ENCODE measurements around the gene SDK1.
"Not testable (repeated sequence)": the region's sequence is repeated elsewhere in the genome, so short reads cannot be mapped to it uniquely, and the experiment has no call there.

SDK1 gene

GRCh38 chr7:4085937-4086691 is 785.1 kb downstream of the SDK1 start:
- DNase-seq, result no peak

- no peak for DNase-seq
Observed at GRCh38 chr7:4086723-4087122, 785.7 kb downstream of the SDK1 start.

GRCh38 chr7:4091767-4092166 is 790.7 kb downstream of the SDK1 start:
- no peak for DNase-seq

- no peak for DNase-seq
Observed at GRCh38 chr7:4093035-4093434, 792.0 kb downstream of the SDK1 start.

- no peak for DNase-seq
Observed at GRCh38 chr7:4093483-4093882, 792.4 kb downstream of the SDK1 start.

DNA sequence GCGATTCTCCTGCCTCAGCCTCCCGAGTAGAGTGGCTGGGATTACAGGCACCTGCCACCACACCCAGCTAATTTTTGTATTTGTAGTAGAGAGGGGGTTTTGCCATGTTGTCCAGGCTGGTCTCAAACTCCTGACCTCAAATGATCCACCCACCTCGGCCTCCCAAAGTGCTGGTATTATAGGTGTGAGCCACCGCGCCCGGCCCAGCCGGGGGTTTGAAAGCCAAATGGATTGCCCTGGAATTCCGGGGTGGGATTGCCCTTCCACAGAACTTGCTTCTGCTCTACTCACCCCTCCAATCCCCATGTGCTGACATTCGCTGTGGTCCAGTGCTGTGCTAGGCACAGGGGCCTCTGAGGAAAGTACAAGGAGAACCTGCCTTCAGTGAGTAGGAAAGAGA is 793.1 kb downstream of the SDK1 start:
- DNase-seq, result not testable (repeated sequence)

GRCh38 chr7:4097001-4097609 is 796.1 kb downstream of the SDK1 start:
- DNase-seq, result peak in 1 of 14 donors; percentile 11

GRCh38 chr7:4098169-4098568 is 797.1 kb downstream of the SDK1 start:
- DNase-seq, result no peak

DNA sequence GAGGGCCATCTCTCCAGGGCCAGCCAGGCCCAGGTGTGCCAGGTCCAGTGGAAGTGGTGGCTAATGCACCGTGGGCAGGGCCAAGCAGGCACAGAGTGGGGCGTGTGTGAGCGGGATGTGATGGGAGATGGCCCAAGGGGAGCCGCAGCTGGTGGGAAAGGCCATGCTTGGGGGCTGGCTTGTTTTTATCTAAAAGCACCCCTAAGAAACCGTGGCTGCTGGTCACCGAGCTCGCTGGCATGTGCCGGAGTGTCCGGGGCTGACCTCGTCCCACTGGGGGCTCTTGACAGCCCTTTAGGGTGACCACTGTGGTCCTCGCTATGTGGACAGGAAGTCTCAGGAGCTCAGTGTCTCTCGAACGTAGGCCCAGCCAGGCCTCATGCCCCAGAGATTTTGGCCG is 798.6 kb downstream of the SDK1 start:
- no peak for DNase-seq

- DNase-seq, result no peak
Observed at GRCh38 chr7:4100148-4100547, 799.1 kb downstream of the SDK1 start.

GRCh38 chr7:4100691-4101090 is 799.6 kb downstream of the SDK1 start:
- no peak for DNase-seq

DNA sequence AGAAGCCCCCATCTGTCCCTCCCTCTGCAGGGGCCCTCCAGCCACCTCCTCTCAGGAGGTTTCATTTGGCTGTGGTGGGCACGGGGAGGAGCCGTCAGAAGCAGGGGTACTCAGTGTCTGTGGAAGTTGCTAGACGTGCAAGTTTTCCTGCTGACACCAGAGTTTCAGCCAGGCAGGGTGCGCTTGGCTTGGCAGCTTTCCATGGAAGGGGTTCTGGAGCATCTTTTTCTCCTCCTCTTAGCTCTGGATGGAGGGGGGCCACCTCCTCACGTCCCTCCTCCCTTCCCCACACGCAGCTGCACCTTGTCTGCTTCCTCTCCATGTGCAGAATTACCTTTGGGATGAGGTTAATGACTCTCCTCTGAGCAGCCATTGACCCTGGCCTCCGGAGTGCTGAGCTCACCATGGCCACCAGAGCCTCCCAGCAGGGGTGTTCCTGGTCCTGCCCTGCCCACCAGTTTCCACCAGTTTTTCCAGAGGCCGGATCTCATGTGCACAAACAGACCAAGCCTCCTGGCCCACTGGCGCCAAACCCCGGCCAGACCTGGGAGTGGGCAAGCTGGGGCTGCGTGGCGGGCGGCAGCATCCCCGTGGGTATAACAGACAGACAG is 801.3 kb downstream of the SDK1 start:
- peak in 1 of 14 donors; percentile 5 for DNase-seq

DNA sequence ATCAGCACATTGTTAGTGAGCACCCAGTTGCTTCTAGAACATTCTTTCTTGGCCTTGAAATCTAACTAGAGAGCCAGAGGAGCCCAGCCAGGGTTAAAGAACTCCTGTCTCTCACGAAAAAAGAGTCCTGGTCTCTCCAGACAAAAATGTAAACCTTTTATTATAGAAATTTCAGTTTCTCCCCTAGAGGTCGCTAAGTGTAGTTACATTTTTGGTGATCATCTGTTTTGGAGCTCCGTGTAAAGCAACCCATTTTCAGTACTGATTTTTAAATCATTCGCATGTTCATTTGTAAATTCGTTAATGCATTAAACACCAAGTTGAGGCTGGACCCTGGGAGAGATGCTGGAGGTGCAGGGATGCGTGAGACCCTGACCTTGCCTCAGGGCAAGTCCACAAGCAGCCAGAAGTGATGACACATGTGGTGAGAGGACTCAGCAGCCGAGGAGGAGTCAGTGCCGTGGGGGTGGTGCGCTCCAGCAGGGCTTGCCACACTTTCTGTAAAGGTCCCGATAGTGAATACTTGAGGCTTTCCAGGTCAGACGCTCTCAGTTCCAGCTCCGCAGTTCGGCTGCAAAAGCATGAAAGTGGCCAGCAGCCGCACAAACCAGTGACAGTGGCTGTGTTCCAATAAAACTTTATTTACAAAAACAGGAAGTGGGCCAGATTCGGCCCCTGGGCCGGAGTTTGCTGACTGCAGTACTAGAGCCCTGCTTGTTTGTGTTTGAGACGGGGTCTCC is 802.5 kb downstream of the SDK1 start:
- DNase-seq, result no peak

DNA sequence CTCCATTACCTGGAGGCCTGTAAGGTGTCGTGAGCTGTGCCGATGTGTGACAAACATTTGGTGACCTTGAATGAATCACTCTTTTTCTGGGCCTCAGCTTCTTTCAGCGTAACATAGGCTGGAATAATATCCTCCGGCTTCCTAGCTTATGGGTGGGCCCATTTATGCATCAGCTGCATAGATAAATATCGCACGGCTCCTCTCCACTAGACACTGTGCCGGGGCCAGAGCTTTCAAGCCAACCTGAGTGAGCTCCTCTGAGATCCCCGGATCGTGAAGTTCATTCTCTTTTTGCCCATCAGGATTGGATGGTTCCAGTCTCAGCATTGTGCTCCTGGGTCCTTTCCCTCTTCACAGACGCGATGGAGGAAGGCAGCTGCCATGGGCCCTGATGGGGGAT is 806.8 kb downstream of the SDK1 start:
- no peak for DNase-seq

- no peak for DNase-seq
Observed at GRCh38 chr7:4108951-4109350, 807.9 kb downstream of the SDK1 start.

- peak in 5 of 14 donors; percentile 3 to 49 (median 28) for DNase-seq
Observed at GRCh38 chr7:4109481-4110110, 808.5 kb downstream of the SDK1 start.

DNA sequence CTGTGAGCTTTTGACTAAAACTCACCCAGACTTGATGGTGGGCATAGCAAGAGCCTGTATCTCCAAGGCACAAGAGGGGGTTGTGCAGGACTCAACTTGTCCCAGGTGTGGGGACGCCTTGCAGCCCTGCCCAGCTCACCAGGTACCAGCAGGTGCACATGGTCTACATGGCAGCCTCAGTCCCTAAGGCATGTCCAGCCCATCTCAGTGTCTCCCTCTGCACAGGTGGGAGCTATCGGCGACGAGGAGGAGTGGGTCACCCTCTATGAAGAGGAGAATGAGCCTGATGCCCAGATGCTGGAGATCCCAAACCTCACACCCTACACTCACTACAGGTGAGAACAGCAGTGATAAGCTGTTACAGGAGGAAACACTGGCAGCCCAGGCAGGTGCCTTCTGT is 809.4 kb downstream of the SDK1 start:
- DNase-seq, result no peak

- DNase-seq, result no peak
Observed at GRCh38 chr7:4111166-4111565, 810.1 kb downstream of the SDK1 start.

- no peak for DNase-seq
Observed at GRCh38 chr7:4113271-4113670, 812.2 kb downstream of the SDK1 start.

- DNase-seq, result no peak
Observed at GRCh38 chr7:4113976-4114375, 812.9 kb downstream of the SDK1 start.

- peak in 1 of 14 donors; percentile 5 for DNase-seq
Observed at GRCh38 chr7:4115442-4115841, 814.4 kb downstream of the SDK1 start.

DNA sequence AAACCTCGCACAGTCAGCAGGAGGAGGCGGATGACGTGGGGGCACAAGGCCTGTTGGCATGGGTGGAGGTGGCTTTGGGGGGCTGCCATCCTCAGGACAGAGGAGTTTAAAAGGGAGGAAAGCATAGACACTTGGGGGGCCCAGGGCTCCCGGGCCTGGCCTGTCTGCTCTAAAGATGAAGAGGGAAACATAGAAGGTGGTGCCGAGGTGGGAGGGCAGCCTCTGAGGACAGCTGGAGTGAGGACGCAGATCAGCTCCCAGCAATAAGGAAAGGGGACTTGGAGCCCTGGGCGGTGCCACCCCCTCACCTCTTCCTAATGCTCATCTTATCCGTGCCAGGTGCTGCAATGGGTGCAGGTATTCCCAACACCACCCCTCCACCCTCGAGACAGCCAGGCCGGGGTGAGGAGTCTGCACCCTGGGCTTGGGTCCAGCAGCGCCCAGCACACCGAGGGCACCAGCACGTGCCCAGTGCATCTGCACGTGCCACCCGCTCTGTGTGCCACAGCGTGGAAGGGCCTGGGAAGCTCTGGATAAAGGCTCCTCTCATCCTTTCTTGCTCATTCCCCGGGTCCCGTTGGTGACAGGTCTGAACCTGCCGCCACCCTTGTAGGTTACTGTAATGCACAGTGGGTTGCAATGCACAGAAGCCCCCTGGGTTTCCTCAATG is 815.0 kb downstream of the SDK1 start:
- no peak for DNase-seq

All from C1 segment of cervical spinal cord (tissue), 14 donors.